K562 (cell line): ENCODE results near the gene DOP1A. TPM values are rescaled to one million over a fixed set of nuclear protein-coding genes. Genes with fewer than 3 reads are reported as not detected.

ENCODE experiments used
- AFF1 ChIP-seq, 2 experiments: fragments of 450-650 bp; IDR thresholded peaks; 2 replicates each; pipeline ENCODE4 v1.6.1; 2018; ENCODE audit warnings: mild to moderate bottlenecking in 2 of 2, low read depth in 1 of 2; ENCODE audit not compliant: partially characterized antibody in 2 of 2
- ARID4B ChIP-seq: sonication (generic); formaldehyde crosslinking; IDR thresholded peaks from 2 replicates; pipeline ENCODE4 v1.8.0; 2022; ENCODE audit warnings: mild to moderate bottlenecking, missing genetic modification reagents
- ESRRA ChIP-seq: fragments of 450-650 bp; IDR thresholded peaks from 2 replicates; pipeline ENCODE4 v1.6.1; 2014; ENCODE audit warnings: low read depth, mild to moderate bottlenecking, moderate library complexity, borderline replicate concordance
- IRF9 ChIP-seq: fragments of 450-650 bp; IDR thresholded peaks from 2 replicates; pipeline ENCODE4 v1.6.1; 2016; ENCODE audit warnings: missing biosample characterization, missing genetic modification characterization
- MCM7 ChIP-seq, 2 experiments: fragments of 450-650 bp; IDR thresholded peaks; 2 replicates each; pipeline ENCODE4 v1.6.1; 2016 to 2018
- NELFE ChIP-seq: IDR thresholded peaks from 2 replicates; pipeline ENCODE4 v1.6.1; 2011; ENCODE audit warnings: mild to moderate bottlenecking; ENCODE audit not compliant: insufficient read depth, insufficient read length
- NR2F6 ChIP-seq: fragments of 450-650 bp; formaldehyde crosslinking; IDR thresholded peaks from 2 replicates; pipeline ENCODE4 v1.4.0; 2020; ENCODE audit warnings: mild to moderate bottlenecking
- POLR2AphosphoS5 ChIP-seq: IDR thresholded peaks from 2 replicates; pipeline ENCODE4 v1.6.1; 2011; ENCODE audit warnings: mild to moderate bottlenecking, low read depth, low read length, moderate library complexity; ENCODE audit not compliant: control insufficient read depth, insufficient read depth
- RBM25 ChIP-seq: fragments of 200-400 bp; formaldehyde crosslinking; IDR thresholded peaks from 2 replicates; pipeline ENCODE4 v1.6.1; 2018; ENCODE audit warnings: low read length, low read depth, moderate library complexity; ENCODE audit not compliant: severe bottlenecking
- TBP ChIP-seq: optimal IDR thresholded peaks from 2 replicates; pipeline ENCODE3; 2011; ENCODE audit warnings: low read depth, low read length, improper control_type of control experiment
- TRIM24 ChIP-seq, 2 experiments: fragments of 450-650 bp; IDR thresholded peaks; 2 replicates each; pipeline ENCODE4 v1.6.1; 2016
- TSHZ1 ChIP-seq: fragments of 250-450 bp; sonication (Bioruptor Pico); IDR thresholded peaks from 2 replicates; pipeline ENCODE4 v1.4.0; 2020; ENCODE audit warnings: mild to moderate bottlenecking, moderate library complexity
- ZNF124 ChIP-seq: sonication (generic); formaldehyde crosslinking; IDR thresholded peaks from 2 replicates; pipeline ENCODE4 v1.8.1; 2022; ENCODE audit warnings: missing genetic modification reagents
- polyA plus RNA-seq, 8 experiments: library from polyadenylated mRNA; depleted of rRNA in 4 of 8; stranded (reverse) in 5 of 8; unstranded in 3 of 8; fragments of >200 nt; fragmentation: Nextera tagmentation in 2 of 8; fragmentation: Illumina TruSeq in 1 of 8; extraction: Ambion mirVana in 2 of 8; extraction: Trizol in 1 of 8; gene quantifications; 2 replicates each; pipeline versions ENCODE4 v1.2.1 to v1.2.3, GENCODE V29; 2011 to 2014; ENCODE audit warnings: inconsistent platforms in 1 of 8, missing spikeins in 1 of 8
- total RNA-seq, 7 experiments: library from RNA; depleted of rRNA in 6 of 7; stranded (reverse); fragments of >200 nt in 6 of 7; fragmentation: Illumina TruSeq in 2 of 7; extraction: Trizol in 2 of 7; gene quantifications; 2 replicates each; pipeline versions ENCODE4 v1.2.1 to v1.2.3, GENCODE V29; 2011 to 2021; ENCODE audit warnings: low replicate concordance in 1 of 7

DOP1A gene
- total and polyA plus RNA-seq, 9 of the 15 experiments (the other 6 are each of a cell fraction or from before 2014, with no cell fraction given) = 0.75 to 10.5 (median 4.4) TPM

GRCh38 chr6:83192871-83193746 is 125.6 kb downstream of the DOP1A start, which contains the start of the genes PGM3 and RWDD2A (continued):
- peak; percentile 78 for TF ChIP-seq ARID4B
- TF ChIP-seq IRF9 (tag) = no peak
- TF ChIP-seq NR2F6 (CRISPR knock-in tag) = no peak
- peak; percentile 58 for TF ChIP-seq RBM25
- peak; percentile 82; the same call in 1 of the 2 replicates for TF ChIP-seq ESRRA
- no peak for TF ChIP-seq AFF1 (IDR thresholded peaks at IDR 0.05; ENCODE audit: low read depth in 1 of 2, partially characterized antibody in 2 of 2)
- no peak for TF ChIP-seq TSHZ1 (CRISPR knock-in tag)
- peak; percentile 82 for TF ChIP-seq POLR2AphosphoS5
- no peak for TF ChIP-seq MCM7 (IDR thresholded peaks at IDR 0.05)
- TF ChIP-seq ZNF124 = no peak
- peak in 1 of 2 experiments; percentile 10; a peak in 1 of 4 replicates for TF ChIP-seq TRIM24 (IDR thresholded peaks at IDR 0.05)
- TF ChIP-seq NELFE = no peak
- TF ChIP-seq TBP = peak; percentile 76
